Epithelial cell of esophagus (primary cell): Measurements from ENCODE around the gene MYO1H.

Source experiments
- DNase-seq: peaks from one replicate; pipeline ENCODE4 v3.0.0; 2010; ENCODE audit warnings: low read depth
- H3K4me3 ChIP-seq: 2 replicates; pipeline ENCODE4 v1.5.1; 2011; ENCODE audit warnings: mild to moderate bottlenecking, low read length, control low read depth
- CTCF ChIP-seq: IDR thresholded peaks from 2 replicates; pipeline ENCODE4 v1.5.1; 2011; ENCODE audit warnings: low read depth, mild to moderate bottlenecking, low read length, control low read depth, inconsistent platforms; ENCODE audit not compliant: insufficient read depth; ENCODE audit errors: missing control alignments

Gene MYO1H

DNA sequence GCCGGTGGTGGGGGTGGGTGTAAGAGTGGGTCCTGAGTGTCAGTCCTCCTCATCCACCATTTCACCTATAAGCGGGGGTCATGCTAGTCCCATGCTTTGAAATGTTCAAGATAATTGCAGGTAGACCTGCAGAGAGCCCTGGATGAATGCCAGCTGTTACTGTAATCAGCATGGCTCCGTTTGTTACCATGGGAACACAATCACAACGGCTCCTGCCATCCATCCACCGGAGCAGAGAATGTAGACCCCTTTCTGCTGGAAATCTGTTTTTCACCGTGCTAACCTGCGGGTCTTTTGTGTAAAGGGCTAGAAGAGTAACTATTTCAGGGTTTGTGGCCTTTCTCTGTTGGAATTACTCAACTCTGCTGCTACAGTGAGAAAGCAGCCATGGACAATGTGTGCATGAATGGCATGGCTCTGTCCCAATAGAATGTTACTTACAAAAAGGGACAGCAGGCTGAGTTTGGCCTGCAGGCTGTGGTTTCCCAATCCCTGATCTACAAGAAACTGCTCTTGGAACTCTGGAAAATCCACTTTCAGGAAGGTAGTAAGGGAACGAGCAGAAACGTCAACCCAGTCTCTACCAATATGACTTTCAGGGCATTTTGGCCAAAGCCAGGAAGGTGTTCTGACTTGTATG, 93.3 kb downstream of the MYO1H start:
- no peak for TF ChIP-seq CTCF
- peak; percentile 53 for DNase-seq
- H3K4me3 ChIP-seq = no peak overlapping the region

- H3K4me3 ChIP-seq = no peak overlapping the region
- TF ChIP-seq CTCF = no peak
- no peak for DNase-seq
Observed at GRCh38 chr12:109443794-109444193, 96.1 kb downstream of the MYO1H start.

DNA sequence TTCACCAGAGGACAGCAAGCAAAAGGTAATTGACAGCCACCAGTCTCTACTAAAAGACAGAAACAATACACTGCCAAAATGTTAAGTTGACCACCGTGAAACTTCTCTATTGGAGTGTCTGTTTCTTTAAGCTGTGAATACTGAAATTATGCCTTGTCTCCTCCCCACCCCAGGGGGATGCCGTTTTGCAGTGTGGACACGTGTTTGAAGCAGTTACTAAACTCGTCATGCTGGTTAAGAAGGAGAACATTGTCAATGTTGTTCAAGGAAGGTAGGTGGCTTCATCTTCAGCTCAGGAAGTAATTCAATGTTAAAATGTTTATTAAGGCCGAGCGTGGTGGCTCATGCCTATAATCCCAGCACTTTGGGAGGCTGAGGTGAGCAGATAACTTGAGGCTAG, 96.6 kb downstream of the MYO1H start:
- TF ChIP-seq CTCF = no peak
- DNase-seq = peak; percentile 16
- H3K4me3 ChIP-seq = no peak overlapping the region

DNA sequence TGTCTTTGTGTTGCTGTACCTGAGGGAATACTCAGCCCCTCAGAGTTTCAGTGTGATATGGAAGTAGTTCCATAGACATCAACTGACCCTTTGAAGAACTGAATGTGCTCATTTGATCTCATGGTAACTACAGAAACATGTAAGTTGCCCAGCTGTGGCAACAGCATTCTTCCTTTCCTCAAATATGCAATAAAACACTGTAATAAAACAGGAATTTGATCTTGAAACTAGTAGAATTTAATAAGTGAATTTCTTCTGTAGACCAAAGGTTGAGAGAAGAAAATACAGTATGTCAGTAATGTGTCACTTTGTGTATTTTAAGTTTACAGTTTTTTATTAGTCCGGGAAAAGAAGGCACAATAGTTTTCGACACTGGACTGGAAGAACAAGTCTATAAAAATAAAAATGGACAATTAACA, 97.5 kb downstream of the MYO1H start:
- no peak for DNase-seq
- H3K4me3 ChIP-seq = no peak overlapping the region
- no peak for TF ChIP-seq CTCF

DNA sequence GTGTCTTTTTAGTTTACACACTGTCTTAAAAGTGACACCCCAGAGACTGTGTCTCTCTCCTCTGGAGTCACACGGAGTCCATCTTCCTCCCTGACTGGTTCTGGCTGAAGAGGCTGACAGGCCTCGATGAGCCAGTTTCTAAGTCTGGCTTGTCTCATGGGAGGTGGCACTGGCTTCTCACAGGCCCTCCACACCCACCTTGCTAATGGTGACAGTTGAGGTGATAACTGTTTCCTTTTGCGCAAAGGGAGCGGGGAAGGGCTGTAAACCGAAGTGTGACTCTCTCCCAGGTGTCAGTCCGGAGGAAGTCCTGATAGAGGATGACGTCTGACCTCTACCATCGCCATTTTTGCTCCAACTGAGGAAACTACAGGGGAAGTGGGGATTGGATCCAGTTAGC, 99.2 kb downstream of the MYO1H start:
- no peak for TF ChIP-seq CTCF
- DNase-seq = no peak
- no peak overlapping the region for H3K4me3 ChIP-seq

DNA sequence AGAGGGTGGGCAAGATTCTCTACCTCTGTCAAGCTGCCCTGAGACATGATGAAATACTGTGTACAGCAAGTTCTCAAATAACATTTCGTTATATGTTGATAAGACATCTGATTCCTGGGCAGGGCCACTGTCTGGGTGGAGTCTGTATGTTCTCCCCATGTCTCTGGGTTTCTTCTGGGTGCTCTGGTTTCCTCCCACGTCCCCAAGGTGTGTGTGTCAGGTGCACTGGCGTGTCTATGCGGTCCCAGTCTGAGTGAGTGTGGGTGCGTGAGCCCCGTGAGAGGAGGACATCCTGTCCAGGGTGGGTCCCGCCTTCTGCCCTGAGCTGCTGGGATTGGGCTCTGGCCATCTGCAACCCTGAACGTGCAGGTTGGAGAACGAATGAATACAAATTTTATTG, 99.8 kb downstream of the MYO1H start:
- no peak for TF ChIP-seq CTCF
- H3K4me3 ChIP-seq = no peak overlapping the region
- no peak for DNase-seq

DNA sequence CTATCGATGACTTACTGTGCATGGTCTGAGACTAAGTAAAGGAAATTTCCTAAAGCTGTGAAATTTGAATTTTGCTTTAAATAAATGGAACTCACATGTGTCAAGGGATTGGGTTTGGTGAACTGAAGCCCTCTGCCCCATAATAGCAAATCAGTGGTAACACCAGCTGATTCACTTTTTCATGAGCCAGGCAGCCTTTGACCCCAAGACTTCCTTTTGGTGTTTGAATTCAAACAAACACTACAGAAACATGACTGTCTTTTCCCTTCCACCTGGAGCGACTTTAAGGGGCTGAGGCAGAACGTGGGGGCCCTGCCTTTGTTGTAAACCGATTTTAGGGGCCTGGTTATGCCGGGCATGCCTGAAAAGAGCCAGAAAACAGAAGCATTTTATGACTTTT, 100.6 kb downstream of the MYO1H start:
- no peak for DNase-seq
- TF ChIP-seq CTCF = no peak
- no peak overlapping the region for H3K4me3 ChIP-seq
